Epidermal melanocyte (primary cell): ENCODE measurements around the gene MSRB1.
"Not testable (repeated sequence)": the region's sequence is repeated elsewhere in the genome, so short reads cannot be mapped to it uniquely, and the experiment has no call there.

Experiments used
- DNase-seq: peaks from one replicate; pipeline ENCODE4 v3.0.0; 2011; ENCODE audit warnings: low spot score; ENCODE audit not compliant: insufficient read length

The MSRB1 gene

DNA sequence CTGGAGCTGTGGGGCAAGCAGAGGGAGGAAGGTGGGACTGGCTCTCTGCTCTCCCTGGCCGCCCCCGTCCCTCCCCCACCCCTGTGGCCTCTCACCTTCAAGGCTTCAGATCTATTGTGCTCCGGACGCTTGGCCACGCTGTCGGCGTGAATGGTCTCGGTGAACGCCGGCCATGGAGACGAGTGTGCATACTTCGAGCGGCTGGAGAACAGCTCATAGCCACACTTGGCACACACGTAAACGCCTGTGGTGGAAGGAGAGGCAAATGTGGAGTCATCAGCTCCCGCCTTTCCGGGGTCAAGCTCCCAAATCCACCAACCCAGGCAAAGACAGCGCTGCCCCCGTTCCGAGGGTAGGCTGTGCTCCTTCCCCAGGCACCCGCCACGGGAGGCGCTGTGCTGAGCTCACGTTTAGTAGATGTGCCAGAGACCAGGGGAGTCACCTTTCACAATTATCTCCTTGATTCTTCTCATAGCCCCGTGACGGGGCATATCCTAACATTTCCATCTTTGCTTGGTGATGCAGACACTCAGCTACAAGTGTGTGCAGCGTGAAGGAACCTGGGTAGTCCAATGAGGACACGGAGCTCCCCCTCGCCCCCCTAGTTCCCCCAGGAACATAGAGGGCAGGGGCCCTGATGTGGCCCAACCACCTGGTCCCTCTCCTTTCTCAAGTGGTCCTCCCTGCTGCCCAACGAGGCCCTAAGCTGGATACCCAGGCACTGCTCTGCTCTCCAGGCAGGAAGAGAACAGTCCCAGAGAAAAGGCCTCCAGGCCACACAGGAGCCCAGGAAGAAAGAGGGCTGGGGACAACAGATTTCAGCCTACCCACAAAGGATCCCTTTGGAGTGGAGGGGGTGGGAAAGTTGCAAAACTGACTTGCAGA, 1.6 kb downstream of the MSRB1 start:
- DNase-seq = no peak

DNA sequence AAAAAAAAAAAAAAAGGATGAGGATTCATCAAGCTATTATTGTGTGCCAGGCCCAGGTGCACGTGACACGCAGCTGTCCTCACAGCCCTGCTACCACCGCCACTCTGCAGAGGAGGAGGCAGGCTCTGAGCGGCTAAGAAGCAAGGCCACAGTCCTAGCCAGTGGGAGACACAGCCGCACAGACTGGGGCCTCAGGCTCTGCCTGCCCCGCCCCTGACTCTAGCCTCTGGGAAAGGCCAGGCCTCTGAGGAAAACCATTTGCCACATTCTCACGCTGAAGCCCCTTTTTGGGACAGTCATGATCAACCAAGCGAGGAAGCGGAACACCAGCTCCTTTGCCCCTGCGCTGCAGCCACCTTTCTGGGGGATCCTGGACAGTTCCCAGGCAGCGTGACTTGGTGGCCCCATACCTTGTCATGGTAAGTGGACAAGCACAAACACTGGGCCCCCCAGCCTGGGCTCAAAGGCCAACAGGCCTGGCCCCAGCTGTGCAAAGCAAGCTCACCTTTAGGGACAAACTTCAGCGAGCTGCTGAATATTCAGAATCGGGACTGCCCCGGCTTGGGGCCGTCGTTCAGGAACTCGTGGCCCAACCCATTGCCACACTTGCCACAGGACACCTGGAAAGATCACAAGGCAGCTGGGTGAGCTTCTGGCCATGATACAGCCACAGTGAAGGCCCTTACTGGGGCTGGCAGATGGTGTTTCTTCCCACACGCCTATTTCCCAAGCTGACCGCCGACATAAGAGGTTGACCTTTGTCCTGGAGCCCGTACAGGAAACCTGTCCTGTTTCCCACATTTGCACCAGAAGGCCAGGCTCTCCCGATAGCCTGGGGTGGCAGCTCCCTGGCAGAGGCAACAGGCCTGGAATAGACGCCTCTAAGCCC, 2.5 kb downstream of the MSRB1 start:
- no peak for DNase-seq

DNA sequence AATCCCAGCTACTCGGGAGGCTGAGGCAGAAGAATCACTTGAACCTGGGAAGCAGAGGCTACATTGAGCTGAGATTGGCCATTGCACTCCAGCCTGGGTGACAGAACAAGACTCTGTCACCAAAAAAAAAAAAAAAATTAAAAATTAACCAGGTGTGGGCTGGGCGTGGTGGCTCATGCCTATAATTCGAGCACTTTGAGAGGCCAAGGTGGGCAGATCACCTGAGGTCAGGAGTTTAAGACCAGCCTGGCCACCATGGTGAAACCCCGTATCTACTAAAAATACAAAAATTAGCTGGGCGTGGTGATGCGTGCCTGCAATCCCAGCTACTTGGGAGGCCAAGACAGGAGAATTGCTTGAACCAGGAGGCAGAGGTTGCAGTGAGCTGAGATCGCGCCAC, 3.2 kb downstream of the MSRB1 start:
- DNase-seq = not testable (repeated sequence)

GRCh38 chr16:1938910-1939309, 4.1 kb downstream of the MSRB1 start:
- no peak for DNase-seq

DNA sequence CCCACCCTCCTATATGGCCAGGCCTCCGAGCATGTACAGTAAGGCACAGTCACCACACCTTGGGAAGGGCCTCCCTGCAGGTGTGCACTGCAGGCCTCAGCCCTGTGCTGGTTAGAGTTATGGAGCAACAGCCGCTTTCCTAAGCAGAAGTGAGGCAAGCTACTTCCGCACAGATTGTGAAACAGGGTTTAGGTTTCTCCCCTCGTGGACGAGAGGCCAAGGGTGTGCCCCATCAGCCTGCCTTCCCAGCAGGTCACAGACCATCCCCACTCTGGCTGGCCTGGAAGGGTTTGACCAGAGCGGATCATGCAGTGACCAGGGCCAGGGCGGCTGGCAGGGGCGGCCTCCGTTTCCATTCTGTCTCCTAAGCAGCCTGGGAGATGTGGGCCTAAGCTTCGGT, 4.7 kb downstream of the MSRB1 start:
- DNase-seq = no peak

DNA sequence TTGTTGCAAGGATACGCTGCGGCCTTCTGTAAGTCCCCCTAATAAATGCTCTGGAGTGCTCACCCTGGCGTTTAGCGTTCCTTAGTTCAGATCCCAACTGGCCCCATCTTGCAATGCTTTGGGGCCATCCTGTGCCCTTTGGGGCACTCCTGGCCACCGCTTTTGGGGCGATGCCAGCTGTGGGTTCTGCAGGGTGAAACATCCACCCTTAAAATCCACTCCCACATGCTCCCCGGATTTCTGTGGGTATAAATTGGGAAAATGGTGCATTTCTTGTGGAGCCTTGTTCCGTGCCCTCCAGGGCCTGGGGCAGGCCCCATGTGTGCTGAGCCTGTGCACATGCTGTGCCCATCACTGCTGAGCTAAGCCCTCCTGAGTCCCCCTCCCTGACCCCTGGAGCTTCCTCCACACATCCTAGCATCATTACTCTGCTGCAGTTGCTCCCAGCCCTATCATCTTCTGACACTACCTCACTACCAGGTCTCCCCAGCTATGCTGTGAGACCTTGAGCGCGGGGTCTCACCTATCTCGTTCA, 6.0 kb downstream of the MSRB1 start:
- no peak for DNase-seq

- no peak for DNase-seq
Measured at GRCh38 chr16:1933097-1933661, 9.8 kb downstream of the MSRB1 start.

- DNase-seq = no peak
Measured at GRCh38 chr16:1932050-1933028, 10.7 kb downstream of the MSRB1 start.

GRCh38 chr16:1930338-1930720, 12.7 kb downstream of the MSRB1 start:
- DNase-seq = no peak

GRCh38 chr16:1929578-1930337, 13.2 kb downstream of the MSRB1 start:
- DNase-seq = peak; percentile 83

- DNase-seq = no peak
Measured at GRCh38 chr16:1929105-1929504, 13.9 kb downstream of the MSRB1 start.

DNA sequence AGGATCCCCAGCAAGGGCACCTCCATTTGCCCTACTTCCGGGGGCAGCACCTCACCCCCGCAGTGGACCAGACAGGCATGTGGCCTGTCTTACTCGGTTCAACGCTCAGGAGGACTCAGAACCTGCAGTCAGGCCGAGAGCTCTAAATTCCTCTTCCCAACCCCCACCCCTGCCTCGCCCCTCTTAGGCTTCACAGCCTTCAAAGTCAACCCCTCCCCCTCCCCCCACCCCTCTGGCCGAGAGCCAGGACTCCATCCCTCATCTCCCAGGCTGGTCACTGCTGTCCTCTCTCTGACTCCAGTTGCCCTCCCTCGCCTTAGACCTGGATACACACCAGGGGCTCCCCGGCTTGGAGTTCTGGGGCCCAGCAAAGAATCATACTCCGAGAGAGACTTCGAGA, 16.7 kb downstream of the MSRB1 start:
- DNase-seq = no peak

DNA sequence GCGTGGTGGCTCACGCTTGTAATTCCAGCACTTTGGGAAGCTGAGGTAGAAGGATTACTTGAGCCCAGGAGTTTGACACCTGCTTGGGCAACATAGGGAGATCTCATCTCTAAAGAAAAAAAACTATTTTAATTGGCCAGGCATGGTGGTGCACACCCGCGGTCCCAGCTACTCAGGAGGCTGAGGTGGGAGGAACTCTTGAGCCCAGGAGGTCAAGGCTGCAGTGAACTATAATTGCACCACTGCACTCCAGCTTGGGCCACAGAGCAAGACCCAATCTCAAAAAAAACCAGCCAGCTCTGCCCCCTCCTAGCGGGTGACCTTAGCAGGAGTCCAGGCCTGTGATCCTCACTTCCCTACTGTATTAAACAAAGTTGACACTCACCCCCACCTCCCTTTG, 18.9 kb downstream of the MSRB1 start:
- no peak for DNase-seq

DNA sequence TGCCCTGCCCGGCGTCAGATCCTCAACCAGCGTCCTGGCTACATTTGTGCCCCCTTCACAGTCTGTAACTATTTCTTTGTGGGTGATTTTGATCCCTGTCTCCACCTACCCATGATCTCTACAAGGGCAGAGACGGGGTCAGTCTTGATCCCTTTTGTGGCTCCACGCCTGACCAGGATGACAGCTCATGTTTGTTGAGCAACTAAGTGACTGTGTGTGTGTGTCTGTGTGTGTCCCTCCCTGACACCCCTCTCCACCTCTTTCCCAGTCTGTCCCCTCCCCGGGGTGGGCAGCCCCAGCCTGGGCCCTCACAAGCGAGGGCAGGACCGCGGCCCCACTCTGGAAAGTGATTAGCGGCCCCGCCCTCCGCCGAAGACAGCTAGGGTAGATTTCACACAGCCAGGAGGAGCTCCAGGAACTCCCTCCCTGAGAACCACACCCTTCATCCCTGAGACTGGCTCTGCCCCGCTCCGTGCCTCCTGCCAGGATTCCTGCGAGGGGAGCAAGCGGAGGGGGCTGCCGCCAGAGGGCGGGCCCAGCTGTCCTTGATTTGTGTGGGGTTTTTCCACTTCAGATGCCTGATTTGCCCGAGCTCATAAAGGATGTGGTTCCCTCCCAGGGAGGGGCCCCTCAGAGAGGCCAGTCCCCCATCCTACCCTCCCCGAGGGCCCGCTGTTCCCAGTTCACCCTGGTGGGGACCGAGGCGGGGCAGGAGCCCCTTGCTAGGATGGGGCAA, 19.5 kb downstream of the MSRB1 start:
- no peak for DNase-seq

GRCh38 chr16:1922357-1922756, 20.6 kb downstream of the MSRB1 start:
- DNase-seq = no peak

DNA sequence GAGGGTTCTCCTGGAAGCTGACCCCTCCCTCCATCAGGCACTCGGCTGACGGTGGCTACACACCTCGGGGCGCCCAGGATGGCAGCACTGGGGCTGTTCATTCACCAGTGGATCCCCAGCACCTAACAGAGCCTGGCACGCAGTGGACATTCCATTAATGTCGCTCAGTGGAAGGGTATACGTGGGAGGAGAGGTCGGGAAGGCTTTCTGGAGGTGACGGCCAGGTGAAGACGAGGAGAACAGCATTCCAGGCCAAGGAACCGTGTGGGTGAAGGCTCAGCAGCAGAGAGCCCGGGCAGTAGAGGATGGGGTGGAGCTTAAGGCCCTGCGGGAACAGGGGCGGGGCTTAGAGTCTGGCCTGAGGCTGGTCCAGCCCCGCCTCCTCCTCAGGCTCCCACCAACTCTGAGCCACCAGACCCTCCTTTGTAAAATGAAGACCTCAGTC, 22.2 kb downstream of the MSRB1 start:
- DNase-seq = no peak

GRCh38 chr16:1920122-1920521, 22.9 kb downstream of the MSRB1 start:
- not testable (repeated sequence) for DNase-seq

DNA sequence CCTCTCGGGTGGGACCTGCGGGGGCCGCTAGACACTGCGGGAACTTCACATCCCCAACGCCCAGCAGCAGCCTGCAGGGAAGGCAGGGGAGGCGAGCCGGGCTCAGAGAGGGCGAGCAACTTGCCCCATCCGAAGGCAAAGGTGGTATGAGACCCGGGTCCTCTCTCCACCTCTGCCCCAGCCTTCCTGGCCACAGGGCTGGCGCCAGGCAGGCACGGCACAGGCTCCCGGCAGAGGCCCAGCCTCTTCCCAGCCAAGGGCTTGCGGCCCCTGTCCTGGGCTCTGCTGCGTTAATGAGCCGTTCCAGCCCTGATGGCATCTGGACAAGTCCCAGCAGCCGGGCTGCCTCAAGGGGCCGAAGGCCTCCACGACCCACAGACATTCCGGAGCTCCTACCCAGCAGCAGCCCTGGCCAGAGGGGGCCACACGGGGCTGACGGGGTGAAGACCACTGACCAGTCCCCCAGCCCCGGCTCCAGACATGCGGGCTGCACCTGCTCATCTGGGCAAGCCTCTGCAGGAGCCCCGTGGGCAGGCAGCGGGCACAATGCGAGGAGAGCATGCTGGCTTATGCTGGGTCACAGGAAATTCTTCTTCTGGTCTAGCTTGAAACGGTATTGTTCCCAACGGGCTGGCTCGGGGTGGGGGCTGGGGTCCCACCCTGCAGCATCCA, 23.5 kb downstream of the MSRB1 start:
- no peak for DNase-seq
